Common myeloid progenitor, CD34-positive (primary cell): ENCODE results near the gene ITPRIP.

ENCODE experiments used
- CTCF ChIA-PET: fragments of 350-600 bp; sonication (Branson Sonifier 250); formaldehyde crosslinking; loops from one replicate; lab custom pipeline; 2021; ENCODE audit warnings: antibody characterized with exemption; lab: Charles Lee
- POLR2A ChIA-PET: fragments of 350-600 bp; sonication (Branson Sonifier 250); formaldehyde crosslinking; loops from one replicate; lab custom pipeline; 2021; ENCODE audit warnings: antibody characterized with exemption; lab: Charles Lee
- DNase-seq, 3 donors: peaks; one replicate each; pipeline versions ENCODE4 v3.0.0 to v3.0.0-alpha.2; 2013
- H3K27ac ChIP-seq, 2 experiments: 1 replicate in 1 of 2; 2 replicates in 1 of 2; pipeline ENCODE4 v1.7.0; 2013; ENCODE audit warnings: inconsistent platforms in 2 of 2, low read length in 2 of 2, mild to moderate bottlenecking in 2 of 2, low read depth in 1 of 2, moderate library complexity in 1 of 2; ENCODE audit not compliant: severe bottlenecking in 2 of 2, insufficient read depth in 1 of 2, poor library complexity in 1 of 2
- H3K27me3 ChIP-seq, 5 experiments: replicated peaks in 2 of 5; 1 replicate in 3 of 5; 2 replicates in 2 of 5; pipeline versions ENCODE4 v1.6.1 to v1.7.0; 2013; ENCODE audit warnings: low read length in 4 of 5, mild to moderate bottlenecking in 2 of 5, moderate library complexity in 2 of 5, inconsistent platforms in 1 of 5; ENCODE audit not compliant: insufficient read depth in 5 of 5, control insufficient read depth in 4 of 5
- H3K36me3 ChIP-seq, 4 experiments: 1 replicate in 2 of 4; 2 replicates in 2 of 4; pipeline versions ENCODE4 v1.6.1 to v1.7.0; 2013; ENCODE audit warnings: low read length in 3 of 4, control low read depth in 1 of 4, mild to moderate bottlenecking in 1 of 4; ENCODE audit not compliant: control insufficient read depth in 4 of 4, insufficient read depth in 4 of 4
- H3K4me1 ChIP-seq, 4 experiments: 1 replicate in 3 of 4; 2 replicates in 1 of 4; pipeline versions ENCODE4 v1.6.1 to v1.7.1; 2013; ENCODE audit warnings: low read length in 3 of 4, mild to moderate bottlenecking in 3 of 4, control low read depth in 1 of 4, inconsistent platforms in 1 of 4, moderate library complexity in 1 of 4; ENCODE audit not compliant: control insufficient read depth in 4 of 4, insufficient read depth in 4 of 4; ENCODE audit errors: control extremely low read depth in 1 of 4
- H3K4me3 ChIP-seq, 7 experiments: 1 replicate in 4 of 7; 2 replicates in 3 of 7; pipeline versions ENCODE4 v1.5.1 to v1.7.0; 2013; ENCODE audit warnings: mild to moderate bottlenecking in 7 of 7, low read length in 6 of 7, moderate library complexity in 6 of 7, inconsistent platforms in 2 of 7, low read depth in 2 of 7, control low read depth in 1 of 7; ENCODE audit not compliant: insufficient read depth in 4 of 7, control insufficient read depth in 1 of 7; ENCODE audit errors: extremely low read depth in 1 of 7
- H3K9me3 ChIP-seq, 5 experiments: 1 replicate in 4 of 5; 2 replicates in 1 of 5; pipeline versions ENCODE4 v1.6.1 to v1.7.1; 2013; ENCODE audit warnings: low read length in 4 of 5, mild to moderate bottlenecking in 2 of 5, inconsistent platforms in 1 of 5, low read depth in 1 of 5, moderate library complexity in 1 of 5; ENCODE audit not compliant: control insufficient read depth in 4 of 5, insufficient read depth in 2 of 5; ENCODE audit errors: control extremely low read depth in 1 of 5
- WGBS: methylation state at CpG from one replicate; pipeline ENCODE4 v1.1.5; 2013; ENCODE audit not compliant: insufficient coverage; 5-methylcytosine and 5-hydroxymethylcytosine counted together

Gene ITPRIP

DNA sequence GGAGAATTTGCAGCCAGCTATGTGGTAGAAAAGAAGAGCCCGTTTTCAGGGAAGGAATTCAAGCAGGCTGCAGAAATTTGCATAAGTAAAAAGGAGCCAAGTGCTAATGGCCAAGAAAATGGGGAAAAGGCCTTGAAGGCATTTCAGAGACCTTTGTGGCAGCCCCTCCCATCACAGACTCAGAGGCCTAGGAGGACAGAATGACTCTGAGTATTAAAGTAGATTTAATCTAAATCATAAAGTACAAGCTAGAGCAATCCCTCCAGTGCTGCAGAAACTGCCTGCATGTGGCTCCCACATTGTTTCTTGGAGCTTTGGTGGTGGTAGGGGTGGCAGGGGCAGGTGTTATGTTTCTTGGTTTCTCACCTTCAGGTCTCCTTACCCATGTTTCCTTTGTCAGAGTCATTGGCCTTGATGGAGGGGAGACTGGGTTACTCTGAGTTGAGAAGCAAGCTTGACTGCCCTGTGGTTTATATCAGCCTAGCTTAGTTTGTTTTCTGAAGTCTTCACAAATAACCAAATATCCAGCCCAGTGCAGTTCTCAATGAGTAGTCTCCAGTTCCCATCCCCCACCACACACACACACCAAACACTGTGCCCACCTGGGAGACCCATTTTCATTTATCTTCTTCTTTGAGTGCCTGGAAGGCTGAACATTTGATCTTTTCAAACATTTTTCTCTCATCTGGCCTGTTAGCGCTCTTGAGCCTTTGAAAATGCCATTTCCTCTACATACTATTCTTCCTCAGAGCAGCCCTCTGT lies 34.5 kb downstream of the ITPRIP start:
- CTCF ChIA-PET = interaction anchor here (1.2 to 6.9 kb wide), 7 partner anchors 10 to 45 kb away, joined by 3 to 191 read pairs (median 3); partner anchors contain the start of genes CFAP58 and ITPRIP
- 50% methylated on average over 2 of the region's 2 CpGs for WGBS
- H3K4me1 ChIP-seq = peaks cover 3 to 10% (median 7%) of the 10 kb centered on the region in 4 experiments
- H3K27me3 ChIP-seq = no peaks in the 10 kb centered on the region
- H3K27ac ChIP-seq = no peak overlapping the region
- POLR2A ChIA-PET = no interaction called here
- H3K9me3 ChIP-seq = no peaks in the 10 kb centered on the region
- no peaks in the 10 kb centered on the region for H3K36me3 ChIP-seq
- DNase-seq = no peak
- H3K4me3 ChIP-seq = no peak overlapping the region

DNA sequence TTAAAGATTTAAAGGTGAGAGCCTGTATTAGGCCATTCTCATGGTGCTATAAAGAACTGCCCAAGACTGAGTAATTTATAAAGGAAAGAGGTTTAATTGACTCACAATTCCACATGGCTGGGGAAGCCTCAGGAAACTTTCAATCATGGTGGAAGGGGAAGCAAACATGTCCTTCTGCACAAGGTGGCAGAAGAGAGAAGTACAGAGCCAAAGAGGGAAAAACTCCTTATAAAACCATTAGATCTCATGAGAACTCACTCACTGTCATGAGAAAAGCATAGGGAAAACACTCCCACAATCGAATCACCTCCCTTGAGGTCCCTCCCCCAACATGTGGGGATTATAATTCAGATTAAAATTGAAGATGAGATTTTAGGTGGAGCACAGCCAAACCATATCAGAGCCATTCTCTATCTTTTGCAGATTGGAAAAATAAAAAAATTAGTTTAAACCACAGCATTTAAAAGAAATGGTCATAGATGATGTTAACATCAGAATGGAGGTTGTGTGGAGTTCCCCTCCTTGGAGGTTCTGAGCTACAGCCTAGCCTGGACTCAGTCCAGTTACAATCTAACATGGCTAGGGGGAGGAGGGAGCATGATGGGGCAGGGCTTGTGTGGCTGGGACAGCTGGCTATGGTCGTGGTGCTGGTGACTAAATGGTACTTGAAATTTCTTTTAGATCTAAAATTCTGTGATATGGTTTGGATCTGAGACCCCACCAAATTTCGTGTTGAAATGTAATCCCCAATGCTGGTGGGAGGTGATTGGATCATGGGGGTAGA lies 36.2 kb downstream of the ITPRIP start:
- Histone ChIP-seq H3K4me1 (peaks cover 3 to 10% (median 8%) of the 10 kb centered on the region in 4 experiments), H3K27ac (no peak overlapping the region)
- CTCF ChIA-PET = interaction anchor here (0.7 to 6.9 kb wide), 5 partner anchors 9 to 46 kb away, joined by 3 to 191 read pairs (median 55); partner anchors contain the start of gene CFAP58

DNA sequence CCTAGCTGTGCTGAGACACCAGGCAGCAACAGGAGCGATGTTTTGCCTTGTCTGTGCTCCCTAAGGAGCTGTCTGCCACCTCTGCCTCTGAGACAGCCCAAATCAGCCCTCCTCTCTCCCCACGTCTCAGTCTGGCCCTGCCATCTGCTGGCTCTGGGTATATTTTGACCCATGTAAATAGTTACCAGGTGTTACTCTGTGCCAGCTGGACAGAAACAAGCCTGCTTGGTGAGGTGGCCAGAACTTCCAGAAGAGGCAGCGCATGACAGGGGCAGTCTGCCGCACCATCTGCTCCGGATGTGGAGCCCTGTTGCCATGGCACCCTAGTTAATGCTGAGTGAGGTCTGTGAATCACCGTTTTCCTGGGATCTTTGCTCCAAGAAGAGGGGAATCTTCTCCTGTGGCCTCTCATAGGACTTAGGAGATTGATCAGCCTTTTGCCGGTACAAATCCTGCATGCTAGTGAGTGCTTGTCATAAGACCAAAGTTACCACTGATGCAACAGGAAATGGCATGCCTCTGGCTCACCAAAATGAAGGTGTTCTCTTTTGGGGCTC lies 37.5 kb downstream of the ITPRIP start:
- WGBS = 90% methylated on average over 6 of the region's 7 CpGs
- Histone ChIP-seq H3K4me3 (no peak overlapping the region), H3K27me3 (no peaks in the 10 kb centered on the region), H3K36me3 (no peaks in the 10 kb centered on the region), H3K9me3 (no peaks in the 10 kb centered on the region), H3K4me1 (peaks cover 0 to 8% (median 7%) of the 10 kb centered on the region in 4 experiments), H3K27ac (no peak overlapping the region)
- CTCF ChIA-PET = interaction anchor here (0.8 to 16.6 kb wide), 6 partner anchors 9 to 49 kb away, joined by 3 to 207 read pairs (median 12); partner anchors contain the start of gene ITPRIP
- POLR2A ChIA-PET = interaction anchor here (0.6 kb wide), 2 partner anchors 20 to 35 kb away, joined by 3 read pairs; no protein-coding TSS in a partner anchor
- DNase-seq = peak in 1 of 3 donors; percentile 28

More for the DNA sequence above, 36.2 kb downstream of the ITPRIP start:
- H3K4me3 ChIP-seq = no peak overlapping the region
- H3K9me3 ChIP-seq = no peaks in the 10 kb centered on the region
- POLR2A ChIA-PET = no interaction called here
- H3K27me3 ChIP-seq = no peaks in the 10 kb centered on the region
- no peak for DNase-seq
- no peaks in the 10 kb centered on the region for H3K36me3 ChIP-seq
- WGBS = 96% methylated on average over 2 of the region's 3 CpGs

DNA sequence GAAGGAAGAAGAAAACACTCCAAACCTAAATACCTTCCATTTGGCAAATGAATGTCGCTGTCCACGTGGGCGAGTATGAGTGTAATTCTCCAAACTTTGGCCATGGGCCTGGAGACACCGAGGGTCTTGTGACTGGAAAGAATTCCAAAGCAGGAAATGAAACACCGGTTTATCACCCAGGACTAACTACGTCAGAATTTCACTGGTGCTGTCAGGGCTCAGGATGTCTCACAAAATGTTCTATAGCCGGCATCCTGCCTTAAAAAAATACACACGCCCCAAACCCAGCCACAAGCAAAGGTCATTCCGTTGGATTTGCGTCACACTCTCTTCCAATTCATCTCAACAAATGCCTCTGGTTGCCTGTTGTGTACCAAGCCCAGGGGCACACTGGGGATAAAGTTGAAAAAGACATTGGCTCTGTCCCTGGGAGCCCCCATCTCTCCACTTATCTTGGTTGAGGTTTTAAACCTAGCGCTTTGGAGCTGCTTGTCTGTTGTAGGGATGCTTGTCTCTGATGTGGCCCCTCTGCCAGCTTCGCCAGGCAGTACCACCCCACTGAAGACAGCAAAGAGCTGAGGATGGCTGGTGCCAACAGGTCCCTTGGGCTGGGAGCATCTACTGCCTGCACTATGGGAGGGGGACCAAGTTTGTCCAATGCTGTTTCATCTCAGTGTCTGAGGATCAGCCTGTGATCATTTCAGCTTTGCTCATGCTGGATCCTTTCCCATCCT lies 38.1 kb downstream of the ITPRIP start:
- no peak overlapping the region for H3K27ac ChIP-seq
- no peak overlapping the region for H3K4me3 ChIP-seq
- no peaks in the 10 kb centered on the region for H3K36me3 ChIP-seq
- ChIA-PET CTCF (interaction anchor here (0.8 to 16.6 kb wide), 8 partner anchors 9 to 50 kb away, joined by 3 to 207 read pairs (median 8); partner anchors contain the start of gene ITPRIP), POLR2A (interaction anchor here (0.6 kb wide), 2 partner anchors 20 to 35 kb away, joined by 3 read pairs; no protein-coding TSS in a partner anchor)
- no peaks in the 10 kb centered on the region for H3K27me3 ChIP-seq
- no peaks in the 10 kb centered on the region for H3K9me3 ChIP-seq
- peaks cover 0 to 8% (median 6%) of the 10 kb centered on the region in 4 experiments for H3K4me1 ChIP-seq
- whole genome bisulfite sequencing = 99% methylated on average over 11 of the region's 12 CpGs
- DNase-seq = no peak

DNA sequence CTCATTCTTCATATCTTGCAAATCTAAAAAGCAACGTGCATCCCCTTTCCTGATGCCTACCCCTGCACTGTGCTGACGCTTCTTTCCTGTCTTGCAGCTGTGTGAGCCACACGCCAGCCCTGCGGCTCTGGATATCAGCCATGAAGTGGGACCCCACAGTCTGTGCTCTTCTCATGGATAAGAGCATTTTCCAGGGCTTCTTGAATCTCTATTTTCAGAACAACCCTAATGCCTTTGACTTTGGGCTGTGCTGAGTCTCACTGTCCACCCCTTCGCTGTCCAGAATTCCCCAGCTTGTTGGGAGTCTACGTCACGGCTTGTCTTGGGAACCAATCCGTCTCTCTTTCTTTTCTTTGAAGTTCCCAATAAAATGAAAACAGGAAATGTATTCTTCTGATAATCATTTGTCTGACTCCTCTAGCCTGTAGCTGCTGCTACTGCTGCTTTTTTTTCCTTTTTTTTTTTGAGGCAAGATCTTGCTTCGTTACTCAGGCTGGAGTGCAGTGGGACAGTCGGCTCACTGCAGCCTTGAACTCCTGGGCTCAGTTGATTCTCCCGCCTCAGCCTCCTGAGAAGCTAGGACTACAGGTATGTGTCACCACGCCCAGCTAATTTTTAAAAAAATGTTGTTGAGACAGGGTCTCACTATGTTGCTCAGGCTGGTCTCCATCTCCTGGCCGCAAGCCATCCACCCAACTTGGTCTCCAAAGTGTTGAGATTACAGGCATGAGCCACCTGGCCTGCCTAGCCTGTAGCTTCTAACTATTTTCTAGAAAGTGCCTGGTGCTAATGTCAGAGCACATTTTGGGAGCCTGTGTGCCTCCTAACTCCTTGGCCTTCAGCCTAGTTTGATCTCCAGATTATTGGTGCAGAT lies 39.0 kb downstream of the ITPRIP start:
- DNase-seq = peak in 2 of 3 donors; percentile 45 to 49
- H3K36me3 ChIP-seq = no peaks in the 10 kb centered on the region
- H3K9me3 ChIP-seq = no peaks in the 10 kb centered on the region
- WGBS = 65% methylated on average over 10 of the region's 13 CpGs
- H3K4me3 ChIP-seq = no peak overlapping the region
- ChIA-PET CTCF (interaction anchor here (0.9 to 16.6 kb wide), 11 partner anchors 8 to 51 kb away, joined by 3 to 207 read pairs (median 8); partner anchors contain the start of gene ITPRIP), POLR2A (no interaction called here)
- H3K27ac ChIP-seq = no peak overlapping the region
- H3K27me3 ChIP-seq = no peaks in the 10 kb centered on the region
- H3K4me1 ChIP-seq = peaks cover 0 to 8% (median 6%) of the 10 kb centered on the region in 4 experiments
